A549 (cell line): ENCODE measurements around the gene CDK5RAP2. TPM values are rescaled to one million over a fixed set of nuclear protein-coding genes. Genes with fewer than 3 reads are reported as not detected.

Experiments used
- ATAC-seq, 2 experiments: fragments of 200-7000 bp in 1 of 2; fragments of >200 bp in 1 of 2; cut with Nextera tagmentation in 1 of 2; cut with Tn5 transposase in 1 of 2; 3 replicates each; pipeline versions ENCODE4 v1.8.0 to v1.9.1; 2018 to 2020; ENCODE audit warnings: mild to moderate bottlenecking in 1 of 2, moderate library complexity in 1 of 2
- CTCF ChIA-PET: fragments of 300-600 bp; sonication (Branson Sonifier 250); formaldehyde crosslinking; extraction: SDS; loops from one replicate; lab custom pipeline; 2021; ENCODE audit warnings: antibody characterized with exemption, inconsistent platforms; lab: Yijun Ruan, JAX
- POLR2A ChIA-PET: fragments of 350-600 bp; formaldehyde crosslinking; extraction: SDS; loops from one replicate; lab custom pipeline; 2021; ENCODE audit warnings: antibody characterized with exemption, inconsistent platforms; lab: Yijun Ruan, JAX
- DNase-seq, 2 experiments: peaks; one replicate each; pipeline versions ENCODE4 v3.0.0 to v3.0.0-alpha.2; 2011 to 2016; ENCODE audit warnings: low read depth in 1 of 2, low spot score in 1 of 2
- FAIRE-seq: peaks from 2 replicates; lab custom pipeline; 2011; peaks lifted over from hg19 to GRCh38; lab: Jason Lieb, UNC
- H3K27ac ChIP-seq, 2 experiments: fragments of >200 bp; sonication (Bioruptor Twin); formaldehyde crosslinking; 3 replicates each; pipeline ENCODE4 v1.5.1; 2016 to 2017
- H3K4me1 ChIP-seq: fragments of >200 bp; sonication (Bioruptor Twin); formaldehyde crosslinking; 3 replicates; pipeline ENCODE4 v1.6.1; 2016
- H3K4me2 ChIP-seq: fragments of >200 bp; sonication (Bioruptor Twin); formaldehyde crosslinking; 3 replicates; pipeline ENCODE4 v1.6.1; 2016
- H3K4me3 ChIP-seq: fragments of >200 bp; sonication (Bioruptor Twin); formaldehyde crosslinking; 3 replicates; pipeline ENCODE4 v1.5.1; 2016
- H3K9me3 ChIP-seq: fragments of >200 bp; sonication (Bioruptor Twin); formaldehyde crosslinking; 3 replicates; pipeline ENCODE4 v1.6.1; 2016
- BHLHE40 ChIP-seq: IDR thresholded peaks from 2 replicates; pipeline ENCODE4 v1.6.1; 2012; ENCODE audit warnings: low read depth, low read length, inconsistent platforms
- CBX2 ChIP-seq: fragments of 200-600 bp; sonication (generic); IDR thresholded peaks from 2 replicates; pipeline ENCODE4 v1.6.1; 2016; ENCODE audit warnings: low read depth, mild to moderate bottlenecking, borderline replicate concordance
- CBX8 ChIP-seq: fragments of 200-600 bp; sonication (generic); IDR thresholded peaks from 2 replicates; pipeline ENCODE4 v1.6.1; 2016
- CHD4 ChIP-seq: fragments of 200-600 bp; sonication (generic); IDR thresholded peaks from 2 replicates; pipeline ENCODE4 v1.6.1; 2016; ENCODE audit warnings: antibody characterized with exemption, mild to moderate bottlenecking, borderline replicate concordance
- FOSB ChIP-seq: fragments of 250-450 bp; sonication (Bioruptor Pico); IDR thresholded peaks from 2 replicates; pipeline ENCODE4 v1.5.0; 2020; ENCODE audit warnings: mild to moderate bottlenecking, moderate library complexity
- FOSL2 ChIP-seq, 2 experiments: fragments of 450-650 bp in 1 of 2; fragments of >200 bp in 1 of 2; sonication (Bioruptor Twin) in 1 of 2; formaldehyde crosslinking; IDR thresholded peaks; 2 replicates each; pipeline versions ENCODE4 v1.5.0 to v1.6.1; 2016 to 2020; ENCODE audit warnings: mild to moderate bottlenecking in 1 of 2, moderate library complexity in 1 of 2
- GATA3 ChIP-seq: IDR thresholded peaks from 2 replicates; pipeline ENCODE4 v1.6.1; 2012; ENCODE audit warnings: borderline replicate concordance
- HOXA7 ChIP-seq: fragments of 250-450 bp; sonication (Bioruptor Pico); IDR thresholded peaks from 2 replicates; pipeline ENCODE4 v1.5.0; 2020; ENCODE audit warnings: mild to moderate bottlenecking, moderate library complexity
- HOXB13 ChIP-seq: fragments of 250-450 bp; sonication (Bioruptor Pico); IDR thresholded peaks from 2 replicates; pipeline ENCODE4 v1.5.0; 2020; ENCODE audit warnings: low read depth, mild to moderate bottlenecking, moderate library complexity
- JUN ChIP-seq, 2 experiments: fragments of >200 bp; sonication (Bioruptor Twin); formaldehyde crosslinking; IDR thresholded peaks; 2 replicates in 1 of 2; 3 replicates in 1 of 2; pipeline ENCODE4 v1.6.1; 2016 to 2017
- KDM5A ChIP-seq: fragments of 200-600 bp; sonication (generic); IDR thresholded peaks from 2 replicates; pipeline ENCODE4 v1.6.1; 2016; ENCODE audit warnings: antibody characterized with exemption, mild to moderate bottlenecking
- MYC ChIP-seq: IDR thresholded peaks from 2 replicates; pipeline ENCODE4 v1.6.1; 2012; ENCODE audit warnings: mild to moderate bottlenecking, inconsistent platforms, low read length, improper control_type of control experiment, borderline replicate concordance
- NPAS2 ChIP-seq: fragments of 250-450 bp; sonication (Bioruptor Pico); IDR thresholded peaks from 2 replicates; pipeline ENCODE4 v1.8.0; 2022; ENCODE audit warnings: mild to moderate bottlenecking, moderate library complexity, borderline replicate concordance
- NR3C1 ChIP-seq: fragments of >200 bp; sonication (Bioruptor Twin); formaldehyde crosslinking; IDR thresholded peaks from 3 replicates; pipeline ENCODE4 v1.6.1; 2017
- POLR2A ChIP-seq: IDR thresholded peaks from 2 replicates; pipeline ENCODE4 v1.6.1; 2012; ENCODE audit warnings: mild to moderate bottlenecking, low read length
- RARB ChIP-seq: fragments of 250-450 bp; sonication (Bioruptor Pico); IDR thresholded peaks from 2 replicates; pipeline ENCODE4 v1.8.0; 2021; ENCODE audit warnings: mild to moderate bottlenecking, moderate library complexity
- RFX5 ChIP-seq: fragments of 450-650 bp; IDR thresholded peaks from 2 replicates; pipeline ENCODE4 v1.7.1; 2014; ENCODE audit warnings: antibody characterized with exemption, mild to moderate bottlenecking, moderate library complexity
- RNF2 ChIP-seq: fragments of 200-600 bp; sonication (generic); IDR thresholded peaks from 2 replicates; pipeline ENCODE4 v1.6.1; 2016; ENCODE audit warnings: low read depth, mild to moderate bottlenecking, antibody characterized with exemption, moderate library complexity, borderline replicate concordance
- SMC3 ChIP-seq: fragments of >200 bp; sonication (Bioruptor Twin); formaldehyde crosslinking; IDR thresholded peaks from 3 replicates; pipeline ENCODE4 v1.6.1; 2018; ENCODE audit warnings: inconsistent platforms
- TFCP2L1 ChIP-seq: fragments of 250-450 bp; sonication (Bioruptor Pico); IDR thresholded peaks from 2 replicates; pipeline ENCODE4 v1.5.0; 2021; ENCODE audit warnings: mild to moderate bottlenecking
- TP53 ChIP-seq: fragments of 250-450 bp; sonication (Bioruptor Pico); IDR thresholded peaks from 2 replicates; pipeline ENCODE4 v1.5.0; 2021; ENCODE audit warnings: mild to moderate bottlenecking, moderate library complexity
- ZC3H11A ChIP-seq: fragments of 450-650 bp; IDR thresholded peaks from 2 replicates; pipeline ENCODE4 v1.6.1; 2014; ENCODE audit warnings: antibody characterized with exemption, mild to moderate bottlenecking
- ZFP36 ChIP-seq: fragments of 450-650 bp; IDR thresholded peaks from 2 replicates; pipeline ENCODE4 v1.6.1; 2014; ENCODE audit warnings: borderline replicate concordance; ENCODE audit not compliant: partially characterized antibody
- ZSCAN20 ChIP-seq: fragments of 250-450 bp; sonication (Bioruptor Pico); IDR thresholded peaks from 2 replicates; pipeline ENCODE4 v1.8.0; 2022; ENCODE audit warnings: mild to moderate bottlenecking, moderate library complexity
- WGBS: methylation state at CpG from one replicate; pipeline ENCODE4 v1.1.6; 2017; ENCODE audit errors: missing lambda C conversion rate; 5-methylcytosine and 5-hydroxymethylcytosine counted together
- polyA plus RNA-seq, 4 experiments: library from polyadenylated mRNA; depleted of rRNA in 3 of 4; stranded (reverse); fragments of >200 nt; fragmentation: RNase III in 1 of 4; extraction: RNeasy Plus Mini Kit Qiagen cat#74134 plus additional on column Dnase treatment in 1 of 4; gene quantifications; 2 replicates in 3 of 4; 3 replicates in 1 of 4; pipeline ENCODE4 v1.2.3, GENCODE V29; 2011 to 2017
- TF ChIP-seq, protein P1 (sequence below): fragments of 450-650 bp; IDR thresholded peaks from 2 replicates; pipeline ENCODE4 v1.6.1; 2014; ENCODE audit warnings: antibody characterized with exemption
- TF ChIP-seq, protein P2 (sequence below): fragments of >200 bp; sonication (Bioruptor Twin); formaldehyde crosslinking; IDR thresholded peaks from 3 replicates; pipeline ENCODE4 v1.6.1; 2016
- TF ChIP-seq, protein P3 (sequence below): fragments of 150-350 bp; IDR thresholded peaks from 2 replicates; pipeline ENCODE4 v1.6.1; 2014; ENCODE audit warnings: low read depth, mild to moderate bottlenecking, low read length
- TF ChIP-seq, protein P4 (sequence below): fragments of 200-600 bp; sonication (generic); IDR thresholded peaks from 2 replicates; pipeline ENCODE4 v1.6.1; 2016; ENCODE audit warnings: antibody characterized with exemption, mild to moderate bottlenecking, moderate library complexity
- TF ChIP-seq, protein P5 (sequence below): fragments of >200 bp; sonication (Bioruptor Twin); formaldehyde crosslinking; IDR thresholded peaks from 2 replicates; pipeline ENCODE4 v1.6.1; 2016
- TF ChIP-seq, protein P6 (sequence below): IDR thresholded peaks from 2 replicates; pipeline ENCODE4 v1.6.1; 2012; ENCODE audit warnings: low read depth, borderline replicate concordance
- TF ChIP-seq, protein P7 (sequence below): IDR thresholded peaks from 2 replicates; pipeline ENCODE4 v1.6.1; 2012

The CDK5RAP2 gene
- polyA plus RNA-seq, 2 of the 4 experiments (the other 2 are of a cell fraction), result 29.1 to 44.6 TPM

DNA sequence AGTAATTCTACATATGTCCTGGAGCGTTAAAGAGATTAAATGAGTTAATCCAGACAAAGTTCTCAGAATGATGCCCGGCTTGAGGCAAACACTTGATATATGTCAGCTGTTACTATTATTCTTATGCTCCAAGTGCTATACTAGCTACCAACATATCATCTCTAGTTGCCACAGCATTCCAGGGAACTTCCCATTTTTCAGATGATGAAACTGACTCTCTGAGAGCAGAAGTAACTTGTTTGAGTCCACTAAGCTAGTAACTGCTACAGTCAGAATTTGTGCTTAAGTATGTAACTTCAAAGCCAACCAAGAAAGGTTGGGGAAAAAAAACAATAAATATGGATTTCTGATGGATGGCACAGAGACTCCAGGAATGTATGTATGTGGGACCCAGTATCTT is 98.1 kb downstream of the CDK5RAP2 start:
- FAIRE-seq (no peak), ATAC-seq (no peak), DNase-seq (no peak)
- no peaks in the 10 kb centered on the region for H3K9me3 ChIP-seq
- H3K4me2 ChIP-seq, result no peak overlapping the region
- 0 out of 6 replicates have a peak overlapping the region, but pooled peaks of 1 of the 2 experiments have one; percentile 19 for H3K27ac ChIP-seq
- no peak overlapping the region for H3K4me3 ChIP-seq
- H3K4me1 ChIP-seq, result peaks cover 41% of the 10 kb centered on the region
- 95% methylated on average over 2 of the region's 2 CpGs for WGBS
- TF ChIP-seq NR3C1 (no peak), ZC3H11A (no peak), HOXB13 (CRISPR knock-in tag) (no peak), FOSB (CRISPR knock-in tag) (no peak), SMC3 (no peak), KDM5A (no peak), TFCP2L1 (no peak), CBX2 (no peak), POLR2A (no peak), RNF2 (no peak), RARB (no peak), BHLHE40 (no peak), FOSL2 (IDR thresholded peaks at IDR 0.05) (no peak), FOSL2 (CRISPR knock-in tag; IDR thresholded peaks at IDR 0.05) (no peak)
- TF ChIP-seq, protein P1, sequence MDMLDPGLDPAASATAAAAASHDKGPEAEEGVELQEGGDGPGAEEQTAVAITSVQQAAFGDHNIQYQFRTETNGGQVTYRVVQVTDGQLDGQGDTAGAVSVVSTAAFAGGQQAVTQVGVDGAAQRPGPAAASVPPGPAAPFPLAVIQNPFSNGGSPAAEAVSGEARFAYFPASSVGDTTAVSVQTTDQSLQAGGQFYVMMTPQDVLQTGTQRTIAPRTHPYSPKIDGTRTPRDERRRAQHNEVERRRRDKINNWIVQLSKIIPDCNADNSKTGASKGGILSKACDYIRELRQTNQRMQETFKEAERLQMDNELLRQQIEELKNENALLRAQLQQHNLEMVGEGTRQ, result no peak
- TF ChIP-seq, protein P2, sequence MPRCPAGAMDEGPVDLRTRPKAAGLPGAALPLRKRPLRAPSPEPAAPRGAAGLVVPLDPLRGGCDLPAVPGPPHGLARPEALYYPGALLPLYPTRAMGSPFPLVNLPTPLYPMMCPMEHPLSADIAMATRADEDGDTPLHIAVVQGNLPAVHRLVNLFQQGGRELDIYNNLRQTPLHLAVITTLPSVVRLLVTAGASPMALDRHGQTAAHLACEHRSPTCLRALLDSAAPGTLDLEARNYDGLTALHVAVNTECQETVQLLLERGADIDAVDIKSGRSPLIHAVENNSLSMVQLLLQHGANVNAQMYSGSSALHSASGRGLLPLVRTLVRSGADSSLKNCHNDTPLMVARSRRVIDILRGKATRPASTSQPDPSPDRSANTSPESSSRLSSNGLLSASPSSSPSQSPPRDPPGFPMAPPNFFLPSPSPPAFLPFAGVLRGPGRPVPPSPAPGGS, result no peak
- TF ChIP-seq, protein P3, sequence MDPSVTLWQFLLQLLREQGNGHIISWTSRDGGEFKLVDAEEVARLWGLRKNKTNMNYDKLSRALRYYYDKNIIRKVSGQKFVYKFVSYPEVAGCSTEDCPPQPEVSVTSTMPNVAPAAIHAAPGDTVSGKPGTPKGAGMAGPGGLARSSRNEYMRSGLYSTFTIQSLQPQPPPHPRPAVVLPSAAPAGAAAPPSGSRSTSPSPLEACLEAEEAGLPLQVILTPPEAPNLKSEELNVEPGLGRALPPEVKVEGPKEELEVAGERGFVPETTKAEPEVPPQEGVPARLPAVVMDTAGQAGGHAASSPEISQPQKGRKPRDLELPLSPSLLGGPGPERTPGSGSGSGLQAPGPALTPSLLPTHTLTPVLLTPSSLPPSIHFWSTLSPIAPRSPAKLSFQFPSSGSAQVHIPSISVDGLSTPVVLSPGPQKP, result no peak
- TF ChIP-seq, protein P4, sequence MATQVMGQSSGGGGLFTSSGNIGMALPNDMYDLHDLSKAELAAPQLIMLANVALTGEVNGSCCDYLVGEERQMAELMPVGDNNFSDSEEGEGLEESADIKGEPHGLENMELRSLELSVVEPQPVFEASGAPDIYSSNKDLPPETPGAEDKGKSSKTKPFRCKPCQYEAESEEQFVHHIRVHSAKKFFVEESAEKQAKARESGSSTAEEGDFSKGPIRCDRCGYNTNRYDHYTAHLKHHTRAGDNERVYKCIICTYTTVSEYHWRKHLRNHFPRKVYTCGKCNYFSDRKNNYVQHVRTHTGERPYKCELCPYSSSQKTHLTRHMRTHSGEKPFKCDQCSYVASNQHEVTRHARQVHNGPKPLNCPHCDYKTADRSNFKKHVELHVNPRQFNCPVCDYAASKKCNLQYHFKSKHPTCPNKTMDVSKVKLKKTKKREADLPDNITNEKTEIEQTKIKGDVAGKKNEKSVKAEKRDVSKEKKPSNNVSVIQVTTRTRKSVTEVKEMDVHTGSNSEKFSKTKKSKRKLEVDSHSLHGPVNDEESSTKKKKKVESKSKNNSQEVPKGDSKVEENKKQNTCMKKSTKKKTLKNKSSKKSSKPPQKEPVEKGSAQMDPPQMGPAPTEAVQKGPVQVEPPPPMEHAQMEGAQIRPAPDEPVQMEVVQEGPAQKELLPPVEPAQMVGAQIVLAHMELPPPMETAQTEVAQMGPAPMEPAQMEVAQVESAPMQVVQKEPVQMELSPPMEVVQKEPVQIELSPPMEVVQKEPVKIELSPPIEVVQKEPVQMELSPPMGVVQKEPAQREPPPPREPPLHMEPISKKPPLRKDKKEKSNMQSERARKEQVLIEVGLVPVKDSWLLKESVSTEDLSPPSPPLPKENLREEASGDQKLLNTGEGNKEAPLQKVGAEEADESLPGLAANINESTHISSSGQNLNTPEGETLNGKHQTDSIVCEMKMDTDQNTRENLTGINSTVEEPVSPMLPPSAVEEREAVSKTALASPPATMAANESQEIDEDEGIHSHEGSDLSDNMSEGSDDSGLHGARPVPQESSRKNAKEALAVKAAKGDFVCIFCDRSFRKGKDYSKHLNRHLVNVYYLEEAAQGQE, result no peak
- ChIA-PET CTCF (interaction anchor here (1.4 kb wide), 1 partner anchor 926 kb away, joined by 3 read pairs; no protein-coding TSS in a partner anchor), POLR2A (no interaction called here)

DNA sequence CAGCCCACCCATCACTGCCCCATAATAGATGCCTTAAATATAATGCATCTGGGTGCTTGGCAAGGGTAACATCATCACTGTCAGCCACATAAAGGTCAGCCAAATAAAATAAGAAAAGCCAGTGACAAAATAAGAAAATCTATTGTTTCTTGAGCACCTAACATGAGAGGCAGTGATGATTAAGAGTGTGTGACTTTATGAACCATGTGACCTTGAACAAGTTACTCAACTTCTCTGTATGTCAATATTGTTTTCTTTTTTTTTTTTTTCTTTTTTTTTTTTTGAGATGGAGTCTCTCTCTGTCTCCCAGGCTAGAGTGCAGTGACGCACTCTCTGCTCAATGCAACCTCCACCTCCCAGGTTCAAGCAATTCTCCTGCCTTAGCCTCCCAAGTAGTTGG is 98.7 kb downstream of the CDK5RAP2 start:
- no peak overlapping the region for H3K4me3 ChIP-seq

More for the DNA sequence above, 98.7 kb downstream of the CDK5RAP2 start:
- ChIA-PET CTCF (interaction anchor here (0.7 kb wide), 1 partner anchor 18 kb away, joined by 3 read pairs; no protein-coding TSS in a partner anchor), POLR2A (no interaction called here)
- peaks cover 35% of the 10 kb centered on the region for H3K4me1 ChIP-seq
- DNase-seq (no peak), FAIRE-seq (no peak), ATAC-seq (no peak)
- H3K9me3 ChIP-seq, result no peaks in the 10 kb centered on the region
- H3K4me2 ChIP-seq, result no peak overlapping the region
- WGBS, result 100% methylated on average over 1 of the region's 1 CpG
- TF ChIP-seq RARB (no peak), NPAS2 (no peak), JUN (IDR thresholded peaks at IDR 0.05) (no peak), GATA3 (no peak), CHD4 (no peak), ZSCAN20 (CRISPR knock-in tag) (no peak), MYC (no peak), HOXA7 (CRISPR knock-in tag) (no peak), TP53 (CRISPR knock-in tag) (no peak), CBX8 (no peak), KDM5A (no peak), RFX5 (no peak), FOSB (CRISPR knock-in tag) (no peak), ZFP36 (no peak)
- TF ChIP-seq, protein P5, sequence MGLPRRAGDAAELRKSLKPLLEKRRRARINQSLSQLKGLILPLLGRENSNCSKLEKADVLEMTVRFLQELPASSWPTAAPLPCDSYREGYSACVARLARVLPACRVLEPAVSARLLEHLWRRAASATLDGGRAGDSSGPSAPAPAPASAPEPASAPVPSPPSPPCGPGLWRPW, result no peak
- TF ChIP-seq, protein P6, sequence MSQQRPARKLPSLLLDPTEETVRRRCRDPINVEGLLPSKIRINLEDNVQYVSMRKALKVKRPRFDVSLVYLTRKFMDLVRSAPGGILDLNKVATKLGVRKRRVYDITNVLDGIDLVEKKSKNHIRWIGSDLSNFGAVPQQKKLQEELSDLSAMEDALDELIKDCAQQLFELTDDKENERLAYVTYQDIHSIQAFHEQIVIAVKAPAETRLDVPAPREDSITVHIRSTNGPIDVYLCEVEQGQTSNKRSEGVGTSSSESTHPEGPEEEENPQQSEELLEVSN, result no peak
- TF ChIP-seq, protein P7, sequence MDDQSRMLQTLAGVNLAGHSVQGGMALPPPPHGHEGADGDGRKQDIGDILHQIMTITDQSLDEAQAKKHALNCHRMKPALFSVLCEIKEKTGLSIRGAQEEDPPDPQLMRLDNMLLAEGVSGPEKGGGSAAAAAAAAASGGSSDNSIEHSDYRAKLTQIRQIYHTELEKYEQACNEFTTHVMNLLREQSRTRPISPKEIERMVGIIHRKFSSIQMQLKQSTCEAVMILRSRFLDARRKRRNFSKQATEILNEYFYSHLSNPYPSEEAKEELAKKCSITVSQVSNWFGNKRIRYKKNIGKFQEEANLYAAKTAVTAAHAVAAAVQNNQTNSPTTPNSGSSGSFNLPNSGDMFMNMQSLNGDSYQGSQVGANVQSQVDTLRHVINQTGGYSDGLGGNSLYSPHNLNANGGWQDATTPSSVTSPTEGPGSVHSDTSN, result no peak
- H3K27ac ChIP-seq, result peak overlapping the region in 1 of 2 experiments; percentile 13; a peak in 1 of 6 replicates
